ENCODE results near the gene PTPRC.
A peak's percentile ranks its signal among the peaks of the same experiment; 100 is the strongest.

Gene PTPRC

DNA sequence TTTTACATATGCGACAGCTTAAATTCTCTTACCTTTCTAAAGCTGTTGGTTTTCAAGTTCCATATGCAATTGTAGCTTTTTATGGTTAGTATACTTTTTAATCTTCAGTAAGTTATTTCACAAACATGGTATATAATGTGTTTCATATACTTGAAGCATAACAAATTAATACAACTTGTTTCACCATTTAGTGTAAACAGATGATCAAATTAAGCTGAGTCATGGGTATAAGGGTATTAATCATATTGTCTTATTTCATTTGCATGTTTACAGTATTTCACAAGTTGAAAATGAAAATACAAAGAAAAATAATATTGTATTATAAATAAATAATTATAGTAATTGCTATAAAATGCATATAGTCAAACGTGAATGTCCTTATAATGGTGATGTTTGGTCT lies 92.1 kb downstream of the PTPRC start:
- H3K27ac ChIP-seq: no peak overlapping the region
- H2AFZ ChIP-seq (ENCODE audit: low read depth): no peak overlapping the region
- H3K4me1 ChIP-seq (ENCODE audit: low read depth, poor library complexity, severe bottlenecking): peaks cover 34% of the 10 kb centered on the region
- no peaks in the 10 kb centered on the region for H3K36me3 ChIP-seq (ENCODE audit: insufficient read depth)
- no peaks in the 10 kb centered on the region for H3K27me3 ChIP-seq (ENCODE audit: insufficient read depth, low read depth)
- H3K4me3 ChIP-seq (IDR thresholded peaks at IDR 0.05; ENCODE audit: insufficient read depth, low read depth, low read length): no peak overlapping the region
- no peaks in the 10 kb centered on the region for H4K20me1 ChIP-seq (ENCODE audit: insufficient read depth)
- no peak overlapping the region for H3K4me2 ChIP-seq
- TF ChIP-seq, protein P1, sequence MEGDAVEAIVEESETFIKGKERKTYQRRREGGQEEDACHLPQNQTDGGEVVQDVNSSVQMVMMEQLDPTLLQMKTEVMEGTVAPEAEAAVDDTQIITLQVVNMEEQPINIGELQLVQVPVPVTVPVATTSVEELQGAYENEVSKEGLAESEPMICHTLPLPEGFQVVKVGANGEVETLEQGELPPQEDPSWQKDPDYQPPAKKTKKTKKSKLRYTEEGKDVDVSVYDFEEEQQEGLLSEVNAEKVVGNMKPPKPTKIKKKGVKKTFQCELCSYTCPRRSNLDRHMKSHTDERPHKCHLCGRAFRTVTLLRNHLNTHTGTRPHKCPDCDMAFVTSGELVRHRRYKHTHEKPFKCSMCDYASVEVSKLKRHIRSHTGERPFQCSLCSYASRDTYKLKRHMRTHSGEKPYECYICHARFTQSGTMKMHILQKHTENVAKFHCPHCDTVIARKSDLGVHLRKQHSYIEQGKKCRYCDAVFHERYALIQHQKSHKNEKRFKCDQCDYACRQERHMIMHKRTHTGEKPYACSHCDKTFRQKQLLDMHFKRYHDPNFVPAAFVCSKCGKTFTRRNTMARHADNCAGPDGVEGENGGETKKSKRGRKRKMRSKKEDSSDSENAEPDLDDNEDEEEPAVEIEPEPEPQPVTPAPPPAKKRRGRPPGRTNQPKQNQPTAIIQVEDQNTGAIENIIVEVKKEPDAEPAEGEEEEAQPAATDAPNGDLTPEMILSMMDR (conservative IDR thresholded peaks at IDR 0.05; ENCODE audit: low read depth, low read length): no peak
- H3K9ac ChIP-seq: no peak overlapping the region
- H3K79me2 ChIP-seq (ENCODE audit: insufficient read depth, low read depth): no peaks in the 10 kb centered on the region

DNA sequence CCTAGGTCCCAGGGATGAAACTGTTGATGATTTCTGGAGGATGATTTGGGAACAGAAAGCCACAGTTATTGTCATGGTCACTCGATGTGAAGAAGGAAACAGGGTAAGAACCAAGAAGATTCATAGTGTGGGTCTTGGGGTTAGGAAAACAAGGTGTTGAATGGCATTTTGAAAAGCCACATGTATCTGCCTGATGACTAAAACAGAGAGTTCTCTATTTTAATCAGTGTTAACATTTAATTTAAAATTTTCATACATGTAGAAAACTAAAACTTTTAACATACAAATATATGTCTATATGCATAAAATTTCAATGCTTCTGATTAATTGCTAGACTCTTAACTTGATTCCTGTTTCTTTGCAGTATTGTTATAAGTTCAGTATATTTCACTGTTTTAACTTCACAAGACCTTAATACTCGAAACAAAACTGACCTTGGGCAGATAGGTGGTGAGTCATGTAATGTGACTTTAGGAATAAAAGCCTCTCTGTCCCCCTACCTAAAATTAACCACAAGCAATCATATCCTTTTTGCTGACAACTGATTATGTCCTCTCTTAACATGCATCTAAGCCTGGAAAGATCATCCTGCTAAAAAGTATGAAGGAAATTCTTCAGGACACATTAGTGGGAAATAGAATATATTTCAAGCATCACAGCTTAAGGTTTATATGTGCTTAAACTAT lies 95.6 kb downstream of the PTPRC start:
- peak overlapping the region; percentile 77 for H3K4me2 ChIP-seq
- H3K79me2 ChIP-seq (ENCODE audit: insufficient read depth, low read depth): no peaks in the 10 kb centered on the region
- H3K4me1 ChIP-seq (ENCODE audit: low read depth, poor library complexity, severe bottlenecking): peaks cover 40% of the 10 kb centered on the region
- H3K36me3 ChIP-seq (ENCODE audit: insufficient read depth): no peaks in the 10 kb centered on the region
- no peaks in the 10 kb centered on the region for H4K20me1 ChIP-seq (ENCODE audit: insufficient read depth)
- H3K27ac ChIP-seq: peak overlapping the region; percentile 65
- H3K9ac ChIP-seq: peak overlapping the region; percentile 25; the same call in 1 of the 2 replicates
- no peaks in the 10 kb centered on the region for H3K27me3 ChIP-seq (ENCODE audit: insufficient read depth, low read depth)
- peak overlapping the region; percentile 72 for H3K4me3 ChIP-seq (IDR thresholded peaks at IDR 0.05; ENCODE audit: insufficient read depth, low read depth, low read length)
- H2AFZ ChIP-seq (ENCODE audit: low read depth): peak overlapping the region; percentile 8; the same call in 1 of the 2 replicates
- TF ChIP-seq, protein P1 (conservative IDR thresholded peaks at IDR 0.05; ENCODE audit: low read depth, low read length): no peak

DNA sequence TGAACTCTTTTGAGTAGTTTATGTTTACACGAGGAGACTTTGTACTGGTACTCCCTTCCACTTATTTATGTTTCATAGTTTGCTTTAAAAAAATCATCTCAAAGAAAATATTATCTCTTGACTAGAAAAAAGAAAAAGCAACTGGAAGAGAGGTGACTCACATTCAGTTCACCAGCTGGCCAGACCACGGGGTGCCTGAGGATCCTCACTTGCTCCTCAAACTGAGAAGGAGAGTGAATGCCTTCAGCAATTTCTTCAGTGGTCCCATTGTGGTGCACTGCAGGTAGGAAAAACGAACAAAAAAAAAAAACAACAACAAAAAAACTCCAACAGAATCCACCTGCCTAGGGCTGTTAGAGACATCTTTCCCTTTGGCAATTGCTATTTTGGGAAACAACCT lies 102.9 kb downstream of the PTPRC start:
- Histone ChIP-seq H3K27ac (no peak overlapping the region), H4K20me1 (ENCODE audit: insufficient read depth) (no peaks in the 10 kb centered on the region), H3K9ac (no peak overlapping the region), H3K79me2 (ENCODE audit: insufficient read depth, low read depth) (no peaks in the 10 kb centered on the region), H3K4me2 (no peak overlapping the region), H3K4me3 (IDR thresholded peaks at IDR 0.05; ENCODE audit: insufficient read depth, low read depth, low read length) (no peak overlapping the region), H3K4me1 (ENCODE audit: low read depth, poor library complexity, severe bottlenecking) (no peaks in the 10 kb centered on the region), H2AFZ (ENCODE audit: low read depth) (no peak overlapping the region), H3K27me3 (ENCODE audit: insufficient read depth, low read depth) (no peaks in the 10 kb centered on the region), H3K36me3 (ENCODE audit: insufficient read depth) (no peaks in the 10 kb centered on the region)
- TF ChIP-seq, protein P1 (conservative IDR thresholded peaks at IDR 0.05; ENCODE audit: low read depth, low read length): no peak

DNA sequence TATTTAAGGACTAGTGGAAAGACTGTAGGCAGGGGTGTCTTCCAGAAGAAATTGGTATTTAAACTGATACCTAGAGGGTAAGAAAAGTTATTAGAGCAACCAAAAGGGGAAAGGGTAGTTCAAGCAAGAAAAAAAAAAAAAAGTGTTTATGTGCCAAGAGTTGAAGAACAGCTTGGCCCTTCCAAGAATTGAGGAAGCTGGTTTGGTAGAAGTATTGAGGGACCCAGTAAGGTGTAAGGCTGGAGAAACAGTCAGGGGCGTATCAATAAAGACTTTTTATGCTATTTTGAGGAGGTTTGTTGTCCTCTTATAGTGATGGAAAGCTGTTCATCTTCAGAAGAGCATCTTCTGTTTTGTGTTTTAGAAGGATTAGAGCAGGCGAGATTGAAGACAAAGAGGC lies 108.3 kb downstream of the PTPRC start:
- Histone ChIP-seq H3K4me2 (no peak overlapping the region), H3K36me3 (ENCODE audit: insufficient read depth) (no peaks in the 10 kb centered on the region), H3K4me3 (IDR thresholded peaks at IDR 0.05; ENCODE audit: insufficient read depth, low read depth, low read length) (no peak overlapping the region), H3K9ac (no peak overlapping the region), H3K27ac (no peak overlapping the region), H2AFZ (ENCODE audit: low read depth) (no peak overlapping the region), H3K79me2 (ENCODE audit: insufficient read depth, low read depth) (no peaks in the 10 kb centered on the region), H4K20me1 (ENCODE audit: insufficient read depth) (no peaks in the 10 kb centered on the region), H3K4me1 (ENCODE audit: low read depth, poor library complexity, severe bottlenecking) (no peaks in the 10 kb centered on the region), H3K27me3 (ENCODE audit: insufficient read depth, low read depth) (no peaks in the 10 kb centered on the region)
- TF ChIP-seq, protein P1 (conservative IDR thresholded peaks at IDR 0.05; ENCODE audit: low read depth, low read length): no peak

All from KMS-11 (cell line).